Measurements from ENCODE around the gene COL7A1.

The COL7A1 gene

GRCh38 chr3:48591886-48592518 is 3.1 kb downstream of the COL7A1 start:
- DNase-seq (ENCODE audit: low read depth), result no peak

- DNase-seq (ENCODE audit: low read depth), result no peak
Measured at GRCh38 chr3:48591436-48591835, 3.7 kb downstream of the COL7A1 start.

- DNase-seq (ENCODE audit: low read depth), result no peak
Measured at GRCh38 chr3:48588230-48588629, 6.9 kb downstream of the COL7A1 start.

GRCh38 chr3:48587686-48588085 is 7.4 kb downstream of the COL7A1 start:
- DNase-seq (ENCODE audit: low read depth), result no peak

GRCh38 chr3:48585411-48585810 is 9.7 kb downstream of the COL7A1 start:
- DNase-seq (ENCODE audit: low read depth), result no peak

- DNase-seq (ENCODE audit: low read depth), result no peak
Measured at GRCh38 chr3:48584836-48585235, 10.3 kb downstream of the COL7A1 start.

- DNase-seq (ENCODE audit: low read depth), result no peak
Measured at GRCh38 chr3:48581621-48582481, 13.3 kb downstream of the COL7A1 start.

- no peak for DNase-seq (ENCODE audit: low read depth)
Measured at GRCh38 chr3:48576647-48577046, 18.5 kb downstream of the COL7A1 start.

GRCh38 chr3:48575366-48575765 is 19.8 kb downstream of the COL7A1 start:
- DNase-seq (ENCODE audit: low read depth), result no peak

- no peak for DNase-seq (ENCODE audit: low read depth)
Measured at GRCh38 chr3:48573973-48574585, 21.1 kb downstream of the COL7A1 start.

- DNase-seq (ENCODE audit: low read depth), result no peak
Measured at GRCh38 chr3:48572517-48572916, 22.6 kb downstream of the COL7A1 start.

GRCh38 chr3:48571938-48572337 is 23.2 kb downstream of the COL7A1 start:
- DNase-seq (ENCODE audit: low read depth), result no peak

GRCh38 chr3:48569808-48570450 is 25.2 kb downstream of the COL7A1 start:
- no peak for DNase-seq (ENCODE audit: low read depth)

GRCh38 chr3:48569400-48569799 is 25.7 kb downstream of the COL7A1 start:
- DNase-seq (ENCODE audit: low read depth), result no peak

GRCh38 chr3:48568476-48568875 is 26.7 kb downstream of the COL7A1 start:
- no peak for DNase-seq (ENCODE audit: low read depth)

GRCh38 chr3:48567500-48567899 is 27.6 kb downstream of the COL7A1 start:
- DNase-seq (ENCODE audit: low read depth), result no peak

- no peak for DNase-seq (ENCODE audit: low read depth)
Measured at GRCh38 chr3:48567090-48567489, 28.0 kb downstream of the COL7A1 start.

GRCh38 chr3:48566401-48566760 is 28.7 kb downstream of the COL7A1 start:
- no peak for DNase-seq (ENCODE audit: low read depth)

GRCh38 chr3:48565591-48566400 is 29.3 kb downstream of the COL7A1 start:
- DNase-seq (ENCODE audit: low read depth), result peak; percentile 52

GRCh38 chr3:48565186-48565585 is 29.9 kb downstream of the COL7A1 start:
- no peak for DNase-seq (ENCODE audit: low read depth)

GRCh38 chr3:48564667-48565066 is 30.5 kb downstream of the COL7A1 start:
- DNase-seq (ENCODE audit: low read depth), result no peak

- DNase-seq (ENCODE audit: low read depth), result peak; percentile 67
Measured at GRCh38 chr3:48564022-48564421, 31.1 kb downstream of the COL7A1 start.

Data from HS-5 (cell line).